Inferior parietal cortex (tissue), 1 donor: ENCODE results near the gene ZNF462.

Experiments used
- DNase-seq: peaks from one replicate; pipeline ENCODE4 v3.0.0-alpha.2; 2016; ENCODE audit errors: extremely low spot score

ZNF462 gene

DNA sequence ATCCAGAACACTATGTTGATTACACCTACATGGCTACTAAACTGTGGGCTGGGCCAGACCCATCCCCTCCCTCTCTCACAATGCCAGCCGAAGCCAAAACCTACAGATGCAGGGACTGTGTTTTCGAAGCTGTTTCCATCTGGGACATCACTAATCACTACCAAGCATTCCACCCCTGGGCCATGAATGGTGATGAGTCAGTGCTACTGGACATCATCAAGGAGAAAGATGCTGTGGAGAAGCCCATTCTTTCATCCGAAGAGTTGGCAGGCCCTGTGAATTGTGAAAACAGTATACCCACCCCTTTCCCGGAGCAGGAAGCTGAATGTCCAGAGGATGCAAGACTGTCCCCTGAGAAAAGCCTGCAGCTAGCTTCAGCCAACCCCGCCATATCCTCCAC is 65.0 kb downstream of the ZNF462 start:
- no peak for DNase-seq

DNA sequence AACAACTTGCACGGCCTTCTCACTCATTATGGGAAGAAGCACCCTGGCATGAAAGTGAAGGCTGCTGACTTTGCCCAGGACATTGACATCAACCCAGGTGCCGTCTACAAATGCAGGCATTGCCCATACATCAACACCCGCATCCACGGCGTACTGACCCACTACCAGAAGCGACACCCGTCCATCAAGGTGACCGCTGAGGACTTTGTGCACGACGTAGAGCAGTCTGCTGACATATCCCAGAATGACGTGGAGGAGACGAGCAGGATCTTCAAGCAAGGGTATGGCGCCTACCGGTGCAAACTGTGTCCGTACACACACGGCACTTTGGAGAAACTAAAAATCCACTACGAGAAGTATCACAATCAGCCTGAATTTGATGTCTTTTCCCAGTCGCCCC is 65.4 kb downstream of the ZNF462 start:
- no peak for DNase-seq

- peak; percentile 25 for DNase-seq
Measured at GRCh38 chr9:106929471-106930177, 66.7 kb downstream of the ZNF462 start.

- DNase-seq: no peak
Measured at GRCh38 chr9:106930477-106930876, 67.5 kb downstream of the ZNF462 start.

DNA sequence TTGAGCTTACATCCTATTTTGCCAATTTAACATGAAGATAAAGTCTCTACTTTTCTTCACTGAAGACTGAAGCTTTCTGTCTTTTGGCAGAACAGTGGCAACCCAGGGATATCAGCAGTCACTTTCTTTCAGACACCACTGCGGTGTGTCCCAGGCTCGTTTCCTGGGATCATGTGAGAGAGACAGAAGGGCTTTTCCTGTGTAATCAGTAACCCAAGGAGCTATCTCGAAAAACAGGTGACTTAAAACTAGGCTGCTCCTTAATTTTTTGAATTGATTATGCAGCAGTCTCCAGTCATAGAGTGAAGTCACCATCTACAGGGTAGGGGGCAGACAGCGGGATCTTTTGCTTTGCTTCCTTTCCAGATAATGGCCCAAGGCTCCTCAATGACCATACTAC is 68.5 kb downstream of the ZNF462 start:
- no peak for DNase-seq

DNA sequence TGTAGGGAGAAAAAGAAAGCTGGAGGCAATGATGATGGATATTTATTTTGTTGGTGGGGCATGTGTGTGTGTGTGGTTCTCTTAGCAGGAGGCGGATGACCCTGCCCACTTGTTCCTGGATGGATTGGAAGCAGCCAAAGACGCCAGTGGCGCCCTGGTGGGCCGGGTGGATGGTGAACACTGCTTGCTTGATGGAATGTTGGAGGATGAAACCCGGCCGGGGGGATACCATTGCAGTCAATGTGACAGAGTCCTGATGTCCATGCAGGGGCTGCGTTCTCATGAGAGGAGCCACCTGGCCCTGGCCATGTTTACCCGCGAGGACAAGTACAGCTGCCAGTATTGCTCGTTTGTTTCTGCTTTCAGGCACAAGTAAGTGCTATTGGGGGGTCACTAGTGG is 69.2 kb downstream of the ZNF462 start:
- DNase-seq: no peak

GRCh38 chr9:106932675-106933074 is 69.7 kb downstream of the ZNF462 start:
- DNase-seq: no peak

- no peak for DNase-seq
Measured at GRCh38 chr9:106933470-106933869, 70.5 kb downstream of the ZNF462 start.

GRCh38 chr9:106934442-106935238 is 71.7 kb downstream of the ZNF462 start:
- DNase-seq: no peak

DNA sequence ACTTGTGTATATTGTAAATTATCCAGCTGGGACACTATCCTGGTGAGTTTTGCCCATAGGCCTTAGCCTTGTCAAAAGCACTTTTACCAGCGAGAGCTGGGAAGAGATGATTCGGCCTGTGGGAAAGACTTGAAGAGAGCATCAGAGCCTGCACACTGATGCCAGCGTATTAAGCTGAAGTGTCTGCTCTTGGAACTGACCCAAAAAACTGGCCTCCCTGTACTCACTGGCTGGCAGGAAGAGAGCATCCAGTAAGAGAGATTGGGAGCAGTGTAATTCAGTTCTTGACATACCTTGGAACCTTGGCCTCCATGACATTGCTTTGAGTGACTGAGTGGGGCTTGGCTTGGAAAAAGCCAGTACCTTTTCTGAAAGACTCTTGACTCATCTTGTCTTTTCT is 73.7 kb downstream of the ZNF462 start:
- no peak for DNase-seq

- DNase-seq: no peak
Measured at GRCh38 chr9:106941916-106942315, 79.0 kb downstream of the ZNF462 start.

- no peak for DNase-seq
Measured at GRCh38 chr9:106945727-106946660, 83.0 kb downstream of the ZNF462 start.

- DNase-seq: no peak
Measured at GRCh38 chr9:106947106-106947900, 84.3 kb downstream of the ZNF462 start.

DNA sequence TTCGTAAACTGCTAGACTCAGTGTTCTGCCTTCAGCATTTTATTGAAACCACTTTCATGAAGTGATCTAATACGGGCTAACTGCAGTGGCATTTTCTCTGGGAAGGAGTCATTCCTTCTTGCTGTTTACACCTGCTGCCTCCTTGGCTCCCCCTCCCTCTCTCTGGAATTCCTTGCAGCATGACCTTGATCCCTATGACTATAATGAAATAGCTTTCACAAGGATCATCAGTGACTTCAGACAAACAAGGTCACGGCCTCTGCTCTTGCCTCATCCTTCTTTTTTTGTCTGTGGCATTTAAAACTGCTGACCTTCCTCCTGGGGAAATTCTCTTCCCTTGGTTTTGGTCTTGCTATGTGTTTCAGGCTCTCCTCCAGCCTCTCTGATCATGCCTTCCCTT is 90.2 kb downstream of the ZNF462 start:
- DNase-seq: no peak

- DNase-seq: no peak
Measured at GRCh38 chr9:106954558-106954957, 91.6 kb downstream of the ZNF462 start.

- DNase-seq: no peak
Measured at GRCh38 chr9:106954974-106955850, 92.2 kb downstream of the ZNF462 start.

- DNase-seq: no peak
Measured at GRCh38 chr9:106956971-106957370, 94.0 kb downstream of the ZNF462 start.

DNA sequence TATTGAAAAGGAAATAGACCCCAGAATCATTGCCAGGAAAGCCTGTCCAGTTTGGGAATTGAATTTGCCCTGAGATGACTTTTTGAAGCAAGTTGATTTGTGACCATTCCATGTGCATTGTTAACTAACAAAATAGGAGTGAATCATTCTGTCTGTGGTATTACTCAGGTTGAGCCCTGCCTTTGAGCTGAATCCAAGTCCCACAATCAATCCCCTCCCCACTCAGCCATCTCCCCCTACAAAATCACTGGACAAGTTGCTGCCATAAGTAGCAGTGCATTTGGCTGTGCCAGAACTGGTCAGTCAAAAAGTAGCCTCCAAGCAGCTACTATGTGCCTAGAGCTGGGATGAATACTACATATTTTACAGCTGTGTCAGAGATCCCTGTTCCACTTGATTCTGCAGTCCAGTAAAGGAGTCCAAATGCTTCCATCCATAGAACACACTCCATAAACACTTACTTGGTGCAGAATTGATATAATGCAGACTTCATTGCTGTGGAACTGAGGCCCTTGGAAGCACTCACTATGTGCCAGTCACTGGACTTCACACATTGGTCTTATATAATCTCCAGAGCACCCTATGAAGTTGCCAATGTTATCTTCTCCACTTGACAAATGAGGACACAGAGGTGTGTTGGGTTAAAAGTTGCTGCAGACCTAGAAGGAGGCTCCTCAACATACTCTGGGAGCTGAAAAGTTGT is 96.1 kb downstream of the ZNF462 start:
- DNase-seq: no peak

DNA sequence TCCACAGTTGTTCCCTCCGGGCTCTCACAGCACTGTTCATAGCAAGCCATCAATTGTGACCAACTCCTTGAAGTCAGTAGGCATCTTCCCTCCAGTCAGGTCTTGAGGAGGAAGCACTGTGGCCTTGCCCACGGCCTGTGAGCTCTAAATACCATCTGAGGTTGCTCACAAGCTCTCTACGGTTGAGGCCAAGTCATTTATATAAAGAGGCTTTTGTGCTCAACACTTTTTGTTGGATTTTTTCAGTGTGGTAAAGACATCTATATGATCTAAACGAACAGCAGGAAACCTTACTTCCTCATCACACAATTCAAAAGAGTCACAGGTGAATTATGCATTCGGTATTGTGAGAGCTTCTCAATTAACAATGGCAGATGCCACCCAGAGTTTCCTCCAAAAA is 97.3 kb downstream of the ZNF462 start:
- no peak for DNase-seq

GRCh38 chr9:106961623-106962022 is 98.7 kb downstream of the ZNF462 start:
- DNase-seq: no peak
